HCT116 (cell line): ENCODE data around the gene CDK11B.
A peak's percentile ranks its signal among the peaks of the same experiment; 100 is the strongest.

Source experiments
- ATF3 ChIP-seq: IDR thresholded peaks from 2 replicates; pipeline ENCODE4 v1.6.1; 2012
- CEBPB ChIP-seq: IDR thresholded peaks from 2 replicates; pipeline ENCODE4 v1.6.1; 2012; ENCODE audit warnings: low read depth
- CTCF ChIP-seq, 3 experiments: fragments of 200-600 bp in 1 of 3; sonication (generic) in 1 of 3; IDR thresholded peaks in 2 of 3; conservative IDR thresholded peaks in 1 of 3; 2 replicates each; pipeline ENCODE4 v1.5.1; 2012 to 2017; ENCODE audit warnings: low read depth in 2 of 3, low read length in 2 of 3, antibody characterized with exemption in 1 of 3, borderline replicate concordance in 1 of 3, control low read depth in 1 of 3, mild to moderate bottlenecking in 1 of 3, mixed read lengths in 1 of 3, mixed run types in 1 of 3, moderate library complexity in 1 of 3; ENCODE audit not compliant: insufficient read depth in 1 of 3
- EGR1 ChIP-seq: IDR thresholded peaks from 2 replicates; pipeline ENCODE4 v1.6.1; 2012; ENCODE audit warnings: low read depth
- EZH2 ChIP-seq: fragments of 200-600 bp; sonication (generic); IDR thresholded peaks from 2 replicates; pipeline ENCODE4 v1.6.1; 2017; ENCODE audit warnings: antibody characterized with exemption, mixed run types
- MAX ChIP-seq: IDR thresholded peaks from 2 replicates; pipeline ENCODE4 v1.6.1; 2012
- POLR2A ChIP-seq: IDR thresholded peaks from 2 replicates; pipeline ENCODE4 v1.7.0; 2011; ENCODE audit warnings: borderline replicate concordance; ENCODE audit not compliant: insufficient read depth, insufficient read length; ENCODE audit errors: extremely low read depth
- SIN3A ChIP-seq: IDR thresholded peaks from 2 replicates; pipeline ENCODE4 v1.6.1; 2012; ENCODE audit warnings: low read depth
- SP1 ChIP-seq: IDR thresholded peaks from 2 replicates; pipeline ENCODE4 v1.6.1; 2012; ENCODE audit warnings: low read depth
- SRF ChIP-seq: IDR thresholded peaks from 2 replicates; pipeline ENCODE4 v1.6.1; 2012; ENCODE audit warnings: low read depth
- TCF7L2 ChIP-seq: IDR thresholded peaks from 2 replicates; pipeline ENCODE4 v1.7.0; 2011; ENCODE audit warnings: borderline replicate concordance, inconsistent platforms; ENCODE audit not compliant: insufficient read depth, insufficient read length; ENCODE audit errors: extremely low read depth
- YY1 ChIP-seq: IDR thresholded peaks from 2 replicates; pipeline ENCODE4 v1.6.1; 2011; ENCODE audit warnings: low read length, low read depth, moderate library complexity, mild to moderate bottlenecking; ENCODE audit not compliant: insufficient replicate concordance; ENCODE audit errors: extremely low read depth
- ZBTB33 ChIP-seq: IDR thresholded peaks from 2 replicates; pipeline ENCODE4 v1.6.1; 2011; ENCODE audit warnings: mild to moderate bottlenecking, low read length, moderate library complexity; ENCODE audit not compliant: insufficient replicate concordance; ENCODE audit errors: extremely low read depth
- ZFX ChIP-seq: fragments of 450-650 bp; IDR thresholded peaks from 2 replicates; pipeline ENCODE4 v1.6.1; 2017

- TF ChIP-seq CTCF (IDR thresholded peaks at IDR 0.05 in 2 of 3, conservative IDR thresholded peaks at IDR 0.05 in 1 of 3; ENCODE audit: borderline replicate concordance in 1 of 3, insufficient read depth in 1 of 3, low read depth in 2 of 3, low read length in 2 of 3) (no peak), EGR1 (no peak), POLR2A (no peak), YY1 (no peak), ATF3 (no peak), ZBTB33 (no peak), EZH2 (no peak), SIN3A (no peak), TCF7L2 (no peak), ZFX (peak; percentile 28; the same call in 1 of the 2 replicates), MAX (peak; percentile 58; the same call in 1 of the 2 replicates), SRF (no peak), CEBPB (no peak), SP1 (no peak)
Observed at GRCh38 chr1:1599030-1599934, 59.5 kb downstream of the CDK11B start.
